Neuron (in vitro differentiated cells): Measurements from ENCODE around the gene ZNF747.

ENCODE experiments used
- H2AFZ ChIP-seq: one replicate; pipeline ENCODE4 v1.6.1; 2013; ENCODE audit warnings: low read depth, mild to moderate bottlenecking, inconsistent platforms, low read length, moderate library complexity
- H3K27me3 ChIP-seq: one replicate; pipeline ENCODE4 v1.6.1; 2013; ENCODE audit warnings: low read length; ENCODE audit not compliant: insufficient read depth
- H3K36me3 ChIP-seq: one replicate; pipeline ENCODE4 v1.6.1; 2013; ENCODE audit warnings: low read length; ENCODE audit not compliant: insufficient read depth
- H3K4me1 ChIP-seq: one replicate; pipeline ENCODE4 v1.6.1; 2013; ENCODE audit warnings: low read length; ENCODE audit not compliant: insufficient read depth
- H3K4me3 ChIP-seq: 2 replicates; pipeline ENCODE4 v1.5.1; 2013; ENCODE audit warnings: mild to moderate bottlenecking, low read length, moderate library complexity
- H3K9me3 ChIP-seq: one replicate; pipeline ENCODE4 v1.6.1; 2013; ENCODE audit warnings: low read length

The ZNF747 gene

DNA sequence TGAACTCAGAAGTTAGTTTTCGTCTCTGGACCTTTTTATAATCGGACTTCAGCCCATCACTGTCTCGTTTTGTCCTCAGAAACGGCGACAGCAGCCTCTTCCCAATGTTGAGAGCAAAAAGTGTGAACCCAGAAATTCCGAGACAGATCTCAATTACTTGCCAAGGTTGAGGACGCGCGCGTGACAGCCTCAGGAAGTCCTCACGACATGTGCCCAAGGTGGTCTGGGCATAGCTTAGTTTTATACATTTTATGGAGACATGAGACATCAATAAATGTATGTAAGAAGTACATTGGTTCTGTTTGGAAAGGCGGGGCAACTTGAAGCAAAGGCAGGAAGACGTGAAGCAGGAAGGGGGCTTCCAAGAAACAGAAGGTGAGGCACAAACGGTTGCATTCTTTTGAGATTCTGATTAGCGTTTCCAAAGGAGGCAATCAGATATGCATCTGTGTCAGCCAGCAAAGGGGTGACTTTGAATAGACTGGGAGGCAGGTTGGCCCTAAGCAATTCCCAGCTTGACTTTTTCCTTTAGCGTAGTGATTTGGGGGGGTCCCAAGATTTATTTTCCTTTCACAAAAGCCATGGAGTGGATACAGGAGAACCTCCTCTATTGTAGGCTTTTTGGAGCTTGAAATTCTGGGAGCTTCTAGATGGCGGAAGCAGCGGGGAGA is 583 bp upstream of the ZNF747 start:
- peak overlapping the region; percentile 63 for H3K4me3 ChIP-seq
- no peaks in the 10 kb centered on the region for H3K27me3 ChIP-seq
- H2AFZ ChIP-seq: peak overlapping the region; percentile 78
- H3K9me3 ChIP-seq: no peaks in the 10 kb centered on the region
- no peaks in the 10 kb centered on the region for H3K36me3 ChIP-seq
- H3K4me1 ChIP-seq: peaks cover 7% of the 10 kb centered on the region

- Histone ChIP-seq H3K4me3 (peak overlapping the region; percentile 63), H3K36me3 (no peaks in the 10 kb centered on the region)
These were observed 800 bp downstream of the ZNF747 start for GRCh38 chr16:30533748-30534367.

DNA sequence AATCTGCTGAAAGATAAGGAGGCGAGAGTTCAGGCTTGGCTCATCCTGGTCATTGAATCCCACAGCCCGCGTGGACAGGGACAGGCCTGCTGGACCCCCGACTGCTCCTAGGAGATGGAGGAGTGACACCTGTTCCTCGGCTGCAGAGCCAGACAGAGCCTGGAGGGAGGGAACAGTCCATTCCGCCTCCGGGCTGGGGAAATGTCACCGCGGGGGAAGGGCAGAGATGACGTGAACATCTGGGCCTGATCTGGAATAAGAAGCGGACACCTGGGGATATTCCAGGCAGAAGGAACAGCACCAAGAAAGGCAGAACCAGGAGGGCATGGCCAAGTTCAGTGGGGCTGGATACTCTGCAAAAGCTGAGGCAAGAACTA is 1.5 kb downstream of the ZNF747 start:
- Histone ChIP-seq H3K9me3 (no peaks in the 10 kb centered on the region), H3K4me1 (peaks cover 7% of the 10 kb centered on the region), H2AFZ (no peak overlapping the region), H3K36me3 (no peaks in the 10 kb centered on the region), H3K4me3 (no peak overlapping the region), H3K27me3 (no peaks in the 10 kb centered on the region)

More at GRCh38 chr16:30533748-30534367, 800 bp downstream of the ZNF747 start:
- Histone ChIP-seq H3K4me1 (peaks cover 7% of the 10 kb centered on the region), H3K27me3 (no peaks in the 10 kb centered on the region), H3K9me3 (no peaks in the 10 kb centered on the region), H2AFZ (peak overlapping the region; percentile 78)

- H3K4me1 ChIP-seq: peaks cover 12% of the 10 kb centered on the region
- H2AFZ ChIP-seq: no peak overlapping the region
- H3K36me3 ChIP-seq: no peaks in the 10 kb centered on the region
- H3K27me3 ChIP-seq: no peaks in the 10 kb centered on the region
- no peak overlapping the region for H3K4me3 ChIP-seq
- H3K9me3 ChIP-seq: no peaks in the 10 kb centered on the region
These were observed 2.1 kb downstream of the ZNF747 start for GRCh38 chr16:30532285-30533145.

- Histone ChIP-seq H3K4me3 (no peak overlapping the region), H3K4me1 (peaks cover 15% of the 10 kb centered on the region), H3K27me3 (no peaks in the 10 kb centered on the region), H3K9me3 (no peaks in the 10 kb centered on the region), H3K36me3 (no peaks in the 10 kb centered on the region), H2AFZ (no peak overlapping the region)
These were observed 4.3 kb downstream of the ZNF747 start for GRCh38 chr16:30530163-30531037.

DNA sequence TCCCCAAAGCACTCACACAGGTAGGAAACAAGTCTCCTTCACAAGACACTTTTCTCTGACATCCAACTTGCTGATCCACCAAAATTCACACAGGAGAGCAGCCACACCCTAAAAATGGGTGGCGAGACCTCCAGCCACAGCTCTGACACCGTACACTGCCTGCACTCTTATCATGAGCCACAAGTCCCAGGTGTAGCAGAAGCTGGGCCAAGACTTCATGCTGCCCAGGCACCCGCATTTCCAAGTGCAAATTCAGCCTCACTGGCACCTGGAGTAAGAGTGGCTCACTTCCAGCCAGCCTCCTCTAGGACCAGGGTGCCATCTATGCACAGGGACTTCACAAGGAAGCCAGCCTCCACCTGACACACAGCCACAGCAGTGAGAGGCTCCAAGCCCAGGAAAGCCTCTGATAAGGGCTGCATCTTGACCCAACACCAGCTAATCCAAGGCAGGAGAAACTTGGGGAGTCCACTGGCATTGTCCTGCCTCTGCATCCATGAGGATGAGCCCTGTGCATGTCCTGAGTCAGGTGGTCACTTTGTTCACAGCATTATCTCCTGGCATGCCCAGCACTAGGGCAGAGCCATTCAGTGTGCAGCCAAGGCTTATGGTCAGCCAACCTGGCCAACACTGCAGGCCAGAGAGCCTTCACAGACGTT is 5.7 kb downstream of the ZNF747 start:
- no peaks in the 10 kb centered on the region for H3K27me3 ChIP-seq
- peaks cover 8% of the 10 kb centered on the region for H3K36me3 ChIP-seq
- peaks cover 11% of the 10 kb centered on the region for H3K4me1 ChIP-seq
- no peak overlapping the region for H3K4me3 ChIP-seq
- no peak overlapping the region for H2AFZ ChIP-seq
- H3K9me3 ChIP-seq: no peaks in the 10 kb centered on the region

DNA sequence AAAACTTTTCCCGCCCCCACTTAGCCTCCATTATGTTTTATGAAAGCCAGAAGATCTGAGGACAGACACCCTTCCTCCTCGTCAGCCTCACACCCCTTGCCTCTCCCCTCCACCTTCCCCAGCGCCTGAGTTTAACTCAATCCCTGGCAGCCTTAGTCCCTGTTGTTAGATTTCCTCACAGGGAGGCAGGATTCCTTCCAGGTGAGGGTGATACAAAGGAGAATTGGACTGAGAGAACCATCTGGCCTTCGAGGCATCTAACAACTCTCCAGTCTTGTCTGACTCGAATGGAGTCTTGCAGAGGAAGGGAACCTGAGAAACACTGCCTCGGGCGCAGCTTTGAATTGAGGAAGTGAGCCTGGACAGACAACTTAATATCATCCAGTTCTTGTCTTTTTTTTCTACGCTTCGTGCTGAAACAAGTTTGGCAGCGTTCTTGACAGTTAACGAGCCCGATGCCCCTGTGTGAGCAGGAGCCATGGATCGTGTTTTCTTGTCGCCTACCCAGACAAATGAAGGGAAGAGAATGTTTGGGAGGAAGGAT is 7.0 kb downstream of the ZNF747 start:
- peak overlapping the region; percentile 36 for H2AFZ ChIP-seq
- no peaks in the 10 kb centered on the region for H3K27me3 ChIP-seq
- H3K4me3 ChIP-seq: peak overlapping the region; percentile 88

GRCh38 chr16:30526823-30527634 is 7.6 kb downstream of the ZNF747 start:
- Histone ChIP-seq H3K4me1 (peaks cover 11% of the 10 kb centered on the region), H2AFZ (peak overlapping the region; percentile 94), H3K9me3 (no peaks in the 10 kb centered on the region), H3K4me3 (peak overlapping the region; percentile 88), H3K27me3 (no peaks in the 10 kb centered on the region), H3K36me3 (peaks cover 8% of the 10 kb centered on the region)

More for the DNA sequence above, 7.0 kb downstream of the ZNF747 start:
- no peaks in the 10 kb centered on the region for H3K9me3 ChIP-seq
- H3K4me1 ChIP-seq: peaks cover 11% of the 10 kb centered on the region
- H3K36me3 ChIP-seq: peaks cover 8% of the 10 kb centered on the region

DNA sequence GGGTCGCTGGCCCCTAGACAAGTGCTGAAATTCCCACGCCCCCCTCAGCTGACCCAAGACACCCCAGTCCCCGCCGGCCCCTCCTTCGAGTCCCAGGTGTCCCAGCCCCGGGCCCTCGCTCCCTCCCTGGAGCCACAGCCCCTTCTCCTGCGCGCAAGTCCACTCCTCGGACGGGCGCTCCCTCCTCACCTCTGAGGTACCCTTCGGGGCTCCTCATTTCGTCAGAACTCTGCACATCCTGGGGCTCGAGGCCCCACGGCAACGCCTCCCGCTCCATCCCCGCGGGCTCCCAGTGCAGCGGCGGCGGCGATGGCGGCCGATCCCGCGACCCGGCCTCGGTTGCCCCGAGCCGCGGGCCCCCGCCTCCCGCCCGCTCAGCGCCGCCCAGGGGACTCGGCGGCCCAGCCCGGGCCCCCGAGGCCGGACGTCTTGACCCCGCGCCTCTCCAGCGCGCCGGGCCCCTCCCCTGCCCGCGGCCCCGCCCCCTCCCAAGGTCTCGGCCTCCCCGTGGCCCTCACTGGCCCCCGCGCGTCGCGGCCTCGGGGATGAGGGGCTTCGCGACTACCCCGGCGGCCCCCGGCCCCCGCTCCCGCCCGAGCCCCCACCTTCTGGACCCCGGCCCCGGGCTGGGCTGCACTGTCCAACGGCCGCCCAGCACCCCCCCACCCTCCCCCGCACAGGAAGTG is 8.4 kb downstream of the ZNF747 start, which contains the start of gene ZNF768:
Gene ZNF768 (minus strand): TSS at position 430 of the 686 bp plus-strand sequence. CDS start 153 bp downstream, at position 277.
- Histone ChIP-seq H2AFZ (peak within 1 kb of the TSS; percentile 94), H3K4me3 (peak within 1 kb of the TSS; percentile 88), H3K27me3 (no peaks in the 10 kb centered on the region), H3K36me3 (peaks cover 8% of the 10 kb centered on the region), H3K4me1 (peaks cover 11% of the 10 kb centered on the region), H3K9me3 (no peaks in the 10 kb centered on the region)

DNA sequence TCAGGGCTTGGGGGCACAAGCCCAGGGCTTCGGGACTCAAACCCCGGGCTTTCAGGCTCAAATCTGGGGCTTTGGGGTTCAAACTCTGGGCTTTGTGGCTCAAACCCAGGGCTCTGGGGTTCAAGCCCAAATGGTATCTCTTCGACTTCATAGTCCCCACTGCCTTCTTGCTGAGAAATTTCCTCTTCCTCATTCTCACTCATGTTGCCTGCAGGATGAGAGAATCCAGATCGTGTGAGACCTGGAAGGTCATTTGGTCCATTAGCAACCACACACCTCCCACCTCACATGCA is 8.9 kb downstream of the ZNF747 start:
- peaks cover 11% of the 10 kb centered on the region for H3K4me1 ChIP-seq
- H3K36me3 ChIP-seq: peaks cover 8% of the 10 kb centered on the region
- no peaks in the 10 kb centered on the region for H3K9me3 ChIP-seq
- H2AFZ ChIP-seq: no peak overlapping the region
- no peaks in the 10 kb centered on the region for H3K27me3 ChIP-seq
- peak overlapping the region; percentile 88 for H3K4me3 ChIP-seq
